SK-N-SH (cell line): ENCODE measurements around the gene MARK4.

ENCODE experiments used
- MAX ChIP-seq: IDR thresholded peaks from 2 replicates; pipeline ENCODE4 v1.4.0; 2012; ENCODE audit warnings: low read depth
- SMC3 ChIP-seq: IDR thresholded peaks from 2 replicates; pipeline ENCODE4 v1.6.1; 2012; ENCODE audit warnings: low read depth, low read length, improper control_type of control experiment
- TF ChIP-seq, protein P1 (sequence below): fragments of 150-350 bp; IDR thresholded peaks from 2 replicates; pipeline ENCODE4 v1.6.1; 2017; ENCODE audit warnings: antibody characterized with exemption, low read length, low read depth, borderline replicate concordance
- TF ChIP-seq, protein P2 (sequence below): fragments of 200-600 bp; sonication (generic); IDR thresholded peaks from 2 replicates; pipeline ENCODE4 v1.6.1; 2017; ENCODE audit warnings: antibody characterized with exemption, mild to moderate bottlenecking, moderate library complexity

DNA sequence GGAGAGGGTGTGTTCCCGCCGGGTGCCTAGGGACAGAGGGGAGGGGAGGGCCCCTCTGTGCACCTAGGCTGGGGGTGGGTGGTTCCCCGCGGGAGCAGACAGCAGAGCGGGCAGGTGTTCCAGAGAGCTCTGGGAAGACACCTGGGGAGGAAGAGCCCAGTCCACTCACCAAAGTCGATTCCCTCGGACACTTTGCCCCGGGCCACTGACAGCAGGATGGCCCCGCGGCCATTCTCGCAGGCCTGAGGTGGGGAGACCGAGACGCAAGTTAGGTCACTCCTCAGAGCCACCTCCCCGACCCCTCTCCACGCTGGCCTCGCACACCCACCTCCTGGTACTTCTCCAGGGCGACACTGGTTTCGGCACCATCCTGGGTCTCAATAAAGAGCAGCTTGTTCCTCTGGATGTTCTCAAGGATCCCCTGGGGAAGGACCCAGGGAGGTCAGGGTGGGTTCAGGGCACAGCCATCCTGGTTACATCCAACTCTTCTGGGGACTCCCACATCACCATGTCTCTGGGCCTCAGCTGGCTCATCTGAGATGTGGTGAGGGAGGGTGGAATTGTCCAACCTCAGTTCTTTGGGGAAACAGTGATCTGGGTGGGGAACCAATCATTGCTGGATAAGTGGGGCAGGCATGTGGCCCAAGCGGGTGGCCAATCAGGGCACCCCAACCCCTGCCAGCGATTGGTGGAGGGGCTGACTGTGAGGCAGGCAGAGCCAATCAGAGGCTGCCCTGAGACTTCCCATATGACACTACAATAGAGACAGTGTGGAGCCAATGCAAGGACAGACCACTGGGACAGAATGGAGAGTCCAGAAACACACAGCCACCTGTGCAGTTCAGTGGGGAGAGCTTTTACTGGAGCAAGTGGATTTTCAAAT, 102.1 kb downstream of the MARK4 start:
- TF ChIP-seq SMC3 (no peak), MAX (no peak)
- TF ChIP-seq, protein P1, sequence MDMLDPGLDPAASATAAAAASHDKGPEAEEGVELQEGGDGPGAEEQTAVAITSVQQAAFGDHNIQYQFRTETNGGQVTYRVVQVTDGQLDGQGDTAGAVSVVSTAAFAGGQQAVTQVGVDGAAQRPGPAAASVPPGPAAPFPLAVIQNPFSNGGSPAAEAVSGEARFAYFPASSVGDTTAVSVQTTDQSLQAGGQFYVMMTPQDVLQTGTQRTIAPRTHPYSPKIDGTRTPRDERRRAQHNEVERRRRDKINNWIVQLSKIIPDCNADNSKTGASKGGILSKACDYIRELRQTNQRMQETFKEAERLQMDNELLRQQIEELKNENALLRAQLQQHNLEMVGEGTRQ = no peak
- TF ChIP-seq, protein P2, sequence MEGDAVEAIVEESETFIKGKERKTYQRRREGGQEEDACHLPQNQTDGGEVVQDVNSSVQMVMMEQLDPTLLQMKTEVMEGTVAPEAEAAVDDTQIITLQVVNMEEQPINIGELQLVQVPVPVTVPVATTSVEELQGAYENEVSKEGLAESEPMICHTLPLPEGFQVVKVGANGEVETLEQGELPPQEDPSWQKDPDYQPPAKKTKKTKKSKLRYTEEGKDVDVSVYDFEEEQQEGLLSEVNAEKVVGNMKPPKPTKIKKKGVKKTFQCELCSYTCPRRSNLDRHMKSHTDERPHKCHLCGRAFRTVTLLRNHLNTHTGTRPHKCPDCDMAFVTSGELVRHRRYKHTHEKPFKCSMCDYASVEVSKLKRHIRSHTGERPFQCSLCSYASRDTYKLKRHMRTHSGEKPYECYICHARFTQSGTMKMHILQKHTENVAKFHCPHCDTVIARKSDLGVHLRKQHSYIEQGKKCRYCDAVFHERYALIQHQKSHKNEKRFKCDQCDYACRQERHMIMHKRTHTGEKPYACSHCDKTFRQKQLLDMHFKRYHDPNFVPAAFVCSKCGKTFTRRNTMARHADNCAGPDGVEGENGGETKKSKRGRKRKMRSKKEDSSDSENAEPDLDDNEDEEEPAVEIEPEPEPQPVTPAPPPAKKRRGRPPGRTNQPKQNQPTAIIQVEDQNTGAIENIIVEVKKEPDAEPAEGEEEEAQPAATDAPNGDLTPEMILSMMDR = no peak
